HFF-Myc (cell line): ENCODE data around the gene CHST1.

Source experiments
- DNase-seq: peaks from one replicate; pipeline ENCODE4 v3.0.0-alpha.2; 2011; ENCODE audit warnings: low read depth; ENCODE audit errors: extremely low read depth
- H3K4me3 ChIP-seq: replicated peaks from 2 replicates; pipeline ENCODE4 v1.5.1; 2011; ENCODE audit warnings: low read depth, mild to moderate bottlenecking, control low read depth, low read length
- TF ChIP-seq, protein P1 (sequence below): IDR thresholded peaks from 2 replicates; pipeline ENCODE4 v1.5.1; 2012; ENCODE audit warnings: mild to moderate bottlenecking, low read depth, low read length, control low read depth; ENCODE audit errors: missing control alignments

CHST1 gene

DNA sequence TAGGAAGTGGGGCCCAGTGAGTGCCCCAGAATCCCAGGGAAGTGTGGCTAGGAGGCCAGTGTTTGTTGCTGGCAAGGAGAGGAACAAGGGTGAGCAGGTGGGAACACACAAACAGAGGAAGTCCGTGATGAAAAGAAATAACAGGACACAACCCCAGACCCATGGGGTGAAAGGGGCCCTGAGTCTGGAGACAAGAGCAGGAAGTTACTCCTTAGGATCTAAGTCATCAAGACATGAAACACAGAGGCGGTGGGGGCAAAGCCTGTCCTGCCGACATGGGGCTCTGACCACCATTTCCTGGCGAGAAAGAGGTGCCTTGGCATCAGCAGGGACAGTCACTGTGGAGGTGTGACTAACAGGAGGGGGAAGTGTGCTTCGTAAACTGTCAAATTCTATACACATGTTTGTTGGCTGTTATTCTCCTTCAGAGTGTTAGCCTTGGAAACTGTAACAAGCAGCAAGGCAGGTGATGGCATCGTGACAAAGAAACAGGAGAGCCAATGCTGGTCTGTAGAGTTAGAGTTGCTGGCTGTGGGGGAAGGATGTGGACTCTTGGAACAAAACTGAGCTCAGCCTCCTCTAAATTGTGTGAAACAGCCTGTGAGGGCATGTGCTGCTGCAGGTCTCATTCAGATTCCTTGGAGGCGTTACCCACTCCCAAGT, 21.7 kb downstream of the CHST1 start:
- H3K4me3 ChIP-seq, result no peak overlapping the region
- DNase-seq, result no peak
- TF ChIP-seq, protein P1, sequence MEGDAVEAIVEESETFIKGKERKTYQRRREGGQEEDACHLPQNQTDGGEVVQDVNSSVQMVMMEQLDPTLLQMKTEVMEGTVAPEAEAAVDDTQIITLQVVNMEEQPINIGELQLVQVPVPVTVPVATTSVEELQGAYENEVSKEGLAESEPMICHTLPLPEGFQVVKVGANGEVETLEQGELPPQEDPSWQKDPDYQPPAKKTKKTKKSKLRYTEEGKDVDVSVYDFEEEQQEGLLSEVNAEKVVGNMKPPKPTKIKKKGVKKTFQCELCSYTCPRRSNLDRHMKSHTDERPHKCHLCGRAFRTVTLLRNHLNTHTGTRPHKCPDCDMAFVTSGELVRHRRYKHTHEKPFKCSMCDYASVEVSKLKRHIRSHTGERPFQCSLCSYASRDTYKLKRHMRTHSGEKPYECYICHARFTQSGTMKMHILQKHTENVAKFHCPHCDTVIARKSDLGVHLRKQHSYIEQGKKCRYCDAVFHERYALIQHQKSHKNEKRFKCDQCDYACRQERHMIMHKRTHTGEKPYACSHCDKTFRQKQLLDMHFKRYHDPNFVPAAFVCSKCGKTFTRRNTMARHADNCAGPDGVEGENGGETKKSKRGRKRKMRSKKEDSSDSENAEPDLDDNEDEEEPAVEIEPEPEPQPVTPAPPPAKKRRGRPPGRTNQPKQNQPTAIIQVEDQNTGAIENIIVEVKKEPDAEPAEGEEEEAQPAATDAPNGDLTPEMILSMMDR, result no peak

DNA sequence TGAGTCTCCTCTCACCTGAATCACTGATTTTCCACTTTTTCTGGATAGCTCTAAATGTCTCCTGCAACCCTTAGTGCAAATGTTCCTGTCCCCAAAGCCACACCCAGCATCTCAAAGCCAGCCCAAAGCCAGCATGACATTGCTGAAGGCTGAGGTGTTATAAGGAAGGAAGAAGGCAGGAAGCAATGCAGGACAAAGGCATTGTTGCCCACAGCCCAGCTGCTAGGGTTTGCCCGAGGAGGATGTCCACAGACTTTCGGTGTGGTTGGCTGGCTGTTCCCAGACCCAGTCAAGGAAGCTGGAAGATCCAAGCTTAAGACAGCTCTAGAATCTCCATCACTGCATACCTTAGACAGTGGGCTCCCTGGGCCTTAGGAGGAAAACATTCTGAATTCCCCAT, 23.5 kb downstream of the CHST1 start:
- DNase-seq, result no peak
- no peak overlapping the region for H3K4me3 ChIP-seq
- TF ChIP-seq, protein P1, result no peak

DNA sequence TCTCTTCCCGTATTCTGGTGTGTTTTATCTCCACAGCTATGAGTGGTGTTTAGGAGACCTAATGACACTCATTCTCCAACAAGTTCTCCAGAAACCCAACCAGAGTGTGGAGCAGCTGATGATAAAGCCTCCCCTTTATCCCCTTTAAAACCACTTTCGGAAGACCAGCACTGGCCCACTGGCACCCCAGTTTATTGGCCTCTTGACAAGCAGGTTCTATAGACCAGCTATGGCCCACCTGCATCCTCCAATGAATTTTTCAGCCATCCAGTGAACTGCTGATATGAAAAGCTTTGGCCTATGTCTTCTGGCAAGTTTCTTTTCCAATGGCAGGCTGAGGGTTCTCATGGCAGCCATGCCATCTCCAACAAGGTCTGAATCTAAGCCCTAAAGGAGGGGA, 27.4 kb downstream of the CHST1 start:
- TF ChIP-seq, protein P1, result no peak
- no peak for DNase-seq
- H3K4me3 ChIP-seq, result no peak overlapping the region

DNA sequence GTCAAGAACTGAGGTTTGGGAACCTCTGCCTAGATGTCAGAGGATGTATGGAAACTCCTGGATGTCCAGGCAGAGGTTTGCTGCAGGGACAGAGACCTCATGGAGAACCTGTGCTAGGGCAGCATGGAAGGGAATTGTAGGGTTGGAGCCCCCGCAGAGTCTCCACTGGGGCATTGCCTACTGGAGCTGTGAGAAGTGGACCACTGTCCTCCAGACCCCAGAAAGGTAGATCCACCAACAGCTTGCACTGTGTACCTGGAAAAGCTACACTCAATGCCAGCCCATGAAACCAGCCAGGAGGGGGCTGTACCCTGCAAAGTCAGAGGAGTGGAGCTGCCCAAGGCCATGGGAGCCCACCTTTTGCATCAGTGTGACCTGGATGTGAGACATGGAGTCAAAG, 29.5 kb downstream of the CHST1 start:
- no peak for DNase-seq
- H3K4me3 ChIP-seq, result no peak overlapping the region
- TF ChIP-seq, protein P1, result no peak

DNA sequence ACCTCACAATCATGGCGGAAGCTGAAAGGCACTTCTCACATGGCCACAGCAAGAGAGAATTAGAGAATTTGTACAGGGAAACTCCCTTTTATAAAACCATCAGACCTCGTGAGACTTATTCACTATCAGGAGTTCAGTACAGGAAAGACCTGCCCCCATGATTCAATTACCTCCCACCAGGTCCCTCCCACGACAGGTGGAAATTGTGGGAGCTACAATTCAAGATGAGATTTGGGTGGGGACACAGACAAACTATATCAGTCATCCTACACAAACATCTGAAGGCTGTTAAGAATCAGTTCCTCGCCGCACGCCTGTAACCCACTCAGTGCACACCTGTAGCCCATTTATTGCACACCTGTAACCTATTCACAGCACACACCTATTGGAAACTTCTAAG, 39.8 kb downstream of the CHST1 start:
- no peak overlapping the region for H3K4me3 ChIP-seq
- TF ChIP-seq, protein P1, result no peak
- no peak for DNase-seq

DNA sequence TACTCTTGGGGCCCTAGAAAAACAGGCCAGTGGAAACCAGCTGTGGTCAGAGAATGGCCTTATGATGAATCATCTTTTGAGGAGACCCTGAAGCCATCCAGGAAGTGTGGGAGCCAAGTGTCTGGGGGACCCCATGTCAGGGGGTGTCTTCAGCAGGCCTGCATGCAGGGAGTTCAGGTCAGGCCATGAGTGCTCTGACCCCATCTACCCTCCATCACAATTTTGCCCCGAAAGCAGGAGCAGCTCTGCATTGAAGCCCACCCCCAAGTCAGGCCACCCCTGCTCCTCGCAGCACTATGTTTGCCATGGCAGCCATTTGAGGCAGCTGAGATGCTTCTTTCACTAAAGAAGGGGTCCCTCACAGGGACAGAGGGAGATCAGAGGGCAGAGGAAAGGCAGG, 41.3 kb downstream of the CHST1 start:
- DNase-seq, result no peak
- TF ChIP-seq, protein P1, result no peak
- H3K4me3 ChIP-seq, result no peak overlapping the region

DNA sequence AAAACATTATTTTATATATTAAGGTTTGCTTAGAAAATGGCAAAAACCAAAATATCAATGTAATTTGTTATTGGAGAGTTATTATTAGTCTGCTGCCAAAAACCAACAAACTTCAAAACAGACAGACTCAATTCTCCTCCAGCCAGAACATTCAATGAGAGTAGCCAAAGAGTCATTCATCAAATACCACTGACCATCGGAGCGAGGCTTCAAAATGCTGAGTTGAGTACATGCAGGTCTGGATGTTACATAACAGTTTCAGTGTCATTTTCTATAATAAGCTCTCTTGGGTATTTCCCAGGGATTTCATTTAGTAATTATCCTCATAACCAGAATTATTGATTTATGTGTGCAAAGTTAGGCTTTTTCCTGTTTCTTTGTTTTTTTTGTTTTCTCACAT, 42.6 kb downstream of the CHST1 start:
- TF ChIP-seq, protein P1, result no peak
- no peak for DNase-seq
- H3K4me3 ChIP-seq, result no peak overlapping the region
